ENCODE measurements around the gene IGF1R. TPM values are rescaled to one million over a fixed set of nuclear protein-coding genes. Genes with fewer than 3 reads are reported as not detected.

IGF1R gene
- total and polyA plus RNA-seq, 2 donors (not counting 3 experiments of a cell fraction or from before 2014, with no cell fraction given): 16.1 to 59.1 TPM

DNA sequence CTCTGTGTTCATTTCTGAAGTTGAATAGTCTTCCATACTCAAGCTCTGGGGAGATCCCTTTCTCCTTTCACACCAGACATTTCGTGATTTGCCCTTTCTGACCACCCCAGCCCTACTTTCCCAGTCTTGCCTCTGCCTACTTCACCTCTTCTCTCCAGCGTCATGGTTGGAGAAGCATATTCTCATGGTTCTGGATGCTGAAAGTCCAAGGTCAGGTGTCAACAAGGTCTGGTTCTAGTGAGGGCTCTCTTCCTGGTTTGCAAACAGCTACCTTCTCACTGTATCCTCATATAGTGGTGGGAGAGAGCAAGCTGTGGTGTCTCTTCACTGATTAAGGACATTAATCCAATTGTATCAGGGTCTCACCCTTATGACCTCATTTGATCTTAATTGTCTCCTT is 169.4 kb downstream of the IGF1R start:
- intact Hi-C loops (cut with micrococcal nuclease): no loop called here
- no TSS peak for BruUV-seq (replicated peaks)
- peaks cover 8% of the 10 kb centered on the region for H3K4me1 ChIP-seq (ENCODE audit: control insufficient read depth, extremely low read depth, insufficient read depth, low read length)
- no peaks in the 10 kb centered on the region for H3K27me3 ChIP-seq (ENCODE audit: control insufficient read depth in 2 of 2, insufficient read depth in 2 of 2, low read length in 2 of 2)
- ChIA-PET POLR2A (no interaction called here), CTCF (interaction anchor here (0.9 to 1.8 kb wide), 2 partner anchors 14 to 259 kb away, joined by 3 read pairs; no protein-coding TSS in a partner anchor)
- no peaks in the 10 kb centered on the region for H3K9me3 ChIP-seq (replicated peaks; ENCODE audit: control insufficient read depth, insufficient read depth, low read length)
- FAIRE-seq (no peak), DNase-seq (ENCODE audit: low read depth, low spot score) (no peak)
- no peaks in the 10 kb centered on the region for H3K9me1 ChIP-seq (replicated peaks; ENCODE audit: control insufficient read depth, extremely low read depth, insufficient read depth, low read length)
- no peak overlapping the region for H2AFZ ChIP-seq (ENCODE audit: low read depth, low read length)
- TF ChIP-seq POLR2A (IDR thresholded peaks at IDR 0.05; ENCODE audit: low read depth, low read length): no peak
- TF ChIP-seq FOS (IDR thresholded peaks at IDR 0.05; ENCODE audit: borderline replicate concordance, insufficient read depth, low read length): no peak
- TF ChIP-seq JUN (IDR thresholded peaks at IDR 0.05; ENCODE audit: borderline replicate concordance, insufficient read depth, insufficient read length, low read depth): no peak
- no peak for TF ChIP-seq MAX (IDR thresholded peaks at IDR 0.05; ENCODE audit: insufficient read depth, insufficient read length)
- no peak for TF ChIP-seq EZH2 (IDR thresholded peaks at IDR 0.05; ENCODE audit: borderline replicate concordance, low read depth, low read length, severe bottlenecking)
- no peak for TF ChIP-seq MYC (IDR thresholded peaks at IDR 0.05; ENCODE audit: low read depth, low read length)
- TF ChIP-seq GATA2 (IDR thresholded peaks at IDR 0.05; ENCODE audit: insufficient read depth, insufficient read length, low read depth, low read length): no peak
- dilution Hi-C loops (cut with MboI; ENCODE audit: extremely low pct_ligation_motif_present, low sequenced_read_pairs): no loop called here
- no peaks in the 10 kb centered on the region for H4K20me1 ChIP-seq (replicated peaks; ENCODE audit: control insufficient read depth, extremely low read depth, insufficient read depth, low read length)
- H3K79me2 ChIP-seq (ENCODE audit: control insufficient read depth, insufficient read depth, low read length): no peaks in the 10 kb centered on the region
- H3K36me3 ChIP-seq (ENCODE audit: control insufficient read depth in 2 of 2, extremely low read depth in 1 of 2, insufficient read depth in 2 of 2, low read length in 2 of 2): no peaks in the 10 kb centered on the region
- no peak overlapping the region for H3K27ac ChIP-seq (ENCODE audit: insufficient read depth, low read depth, low read length)
- H3K9ac ChIP-seq (replicated peaks; ENCODE audit: extremely low read depth, insufficient read depth, low read length): no peak overlapping the region
- no peak overlapping the region for H3K4me2 ChIP-seq (ENCODE audit: insufficient read depth, low read length)
- no peak overlapping the region for H3K4me3 ChIP-seq (replicated peaks in 1 of 3; ENCODE audit: insufficient read depth in 1 of 3, low read depth in 1 of 3, low read length in 3 of 3)

- no TSS peak for BruUV-seq (replicated peaks)
- CTCF ChIA-PET: interaction anchor here (1.2 to 1.8 kb wide), 2 partner anchors 28 to 44 kb away, joined by 4 to 8 read pairs; no protein-coding TSS in a partner anchor
Measured at GRCh38 chr15:98823012-98823458, 174.7 kb downstream of the IGF1R start.

More at GRCh38 chr15:98823012-98823458, 174.7 kb downstream of the IGF1R start:
- POLR2A ChIA-PET: no interaction called here
- no peaks in the 10 kb centered on the region for H4K20me1 ChIP-seq (replicated peaks; ENCODE audit: control insufficient read depth, extremely low read depth, insufficient read depth, low read length)
- no peak overlapping the region for H3K4me3 ChIP-seq (replicated peaks in 1 of 3; ENCODE audit: insufficient read depth in 1 of 3, low read depth in 1 of 3, low read length in 3 of 3)
- no peak overlapping the region for H2AFZ ChIP-seq (ENCODE audit: low read depth, low read length)
- TF ChIP-seq CTCF (IDR thresholded peaks at IDR 0.05; ENCODE audit: extremely low read depth in 1 of 2, insufficient read depth in 1 of 2, low read depth in 1 of 2, low read length in 2 of 2): no peak
- no peak for TF ChIP-seq FOS (IDR thresholded peaks at IDR 0.05; ENCODE audit: borderline replicate concordance, insufficient read depth, low read length)
- peak; percentile 39 for TF ChIP-seq JUN (IDR thresholded peaks at IDR 0.05; ENCODE audit: borderline replicate concordance, insufficient read depth, insufficient read length, low read depth)
- H3K9me1 ChIP-seq (replicated peaks; ENCODE audit: control insufficient read depth, extremely low read depth, insufficient read depth, low read length): no peaks in the 10 kb centered on the region
- no peak overlapping the region for H3K9ac ChIP-seq (replicated peaks; ENCODE audit: extremely low read depth, insufficient read depth, low read length)
- dilution Hi-C loops (cut with MboI; ENCODE audit: extremely low pct_ligation_motif_present, low sequenced_read_pairs) (no loop called here), intact Hi-C loops (cut with micrococcal nuclease) (no loop called here)
- peaks cover 8% of the 10 kb centered on the region for H3K4me1 ChIP-seq (ENCODE audit: control insufficient read depth, extremely low read depth, insufficient read depth, low read length)
- no peaks in the 10 kb centered on the region for H3K27me3 ChIP-seq (ENCODE audit: control insufficient read depth in 2 of 2, insufficient read depth in 2 of 2, low read length in 2 of 2)
- no peaks in the 10 kb centered on the region for H3K36me3 ChIP-seq (ENCODE audit: control insufficient read depth in 2 of 2, extremely low read depth in 1 of 2, insufficient read depth in 2 of 2, low read length in 2 of 2)
- DNase-seq (ENCODE audit: low read depth, low spot score) (peak; percentile 59), FAIRE-seq (peak; percentile 80)
- H3K79me2 ChIP-seq (ENCODE audit: control insufficient read depth, insufficient read depth, low read length): no peaks in the 10 kb centered on the region
- no peak overlapping the region for H3K4me2 ChIP-seq (ENCODE audit: insufficient read depth, low read length)
- H3K27ac ChIP-seq (ENCODE audit: insufficient read depth, low read depth, low read length): no peak overlapping the region
- no peaks in the 10 kb centered on the region for H3K9me3 ChIP-seq (replicated peaks; ENCODE audit: control insufficient read depth, insufficient read depth, low read length)
